Regular cardiac myocyte (primary cell): ENCODE results near the gene SH3RF2. TPM values are rescaled to one million over a fixed set of nuclear protein-coding genes. Genes with fewer than 3 reads are reported as not detected.

ENCODE experiments used
- total RNA-seq: library from RNA; depleted of rRNA; stranded (reverse); fragments of >200 nt; gene quantifications from 2 replicates; pipeline ENCODE4 v1.2.3, GENCODE V29; 2014

Gene SH3RF2
- total RNA-seq, result 1.5 and 9.6 TPM in 2 replicates

DNA sequence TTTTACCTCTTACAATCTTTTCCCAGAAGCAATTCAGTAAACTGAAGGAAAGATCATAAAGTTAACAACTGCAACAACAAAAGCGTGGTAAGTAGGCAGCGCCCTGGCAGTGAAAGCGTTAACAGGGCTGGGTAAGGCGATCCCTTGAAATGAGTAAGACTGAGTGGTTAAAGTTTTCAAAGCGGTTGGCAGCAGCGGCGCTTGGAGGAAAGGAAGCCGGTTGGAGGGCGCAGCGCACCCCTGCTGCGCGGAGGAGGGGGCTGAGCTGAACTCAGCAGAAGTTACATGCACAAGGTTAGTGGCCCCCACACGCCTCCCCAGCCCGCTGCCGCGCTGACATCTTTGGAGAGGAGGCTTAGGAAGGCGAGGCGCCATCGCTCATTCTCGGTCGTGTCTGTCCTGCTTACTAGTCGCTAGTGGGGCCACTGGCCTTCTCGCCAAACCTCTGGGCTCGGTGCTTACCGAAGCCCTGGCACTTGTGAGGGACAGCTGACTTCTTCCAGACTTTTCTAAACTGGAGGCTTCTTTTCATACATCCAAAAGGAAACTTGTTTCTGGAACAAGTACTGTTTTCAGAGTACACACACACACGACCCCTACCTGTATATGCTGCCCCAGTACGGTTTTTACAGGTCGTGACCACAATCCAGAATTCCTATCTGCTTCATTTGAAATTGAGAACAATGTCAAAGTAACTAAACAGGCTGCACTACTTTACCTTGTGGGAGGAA is at the start of gene SH3RF2:
Gene SH3RF2 (plus strand): TSS at position 178 of the 731 bp plus-strand sequence. CDS start 1,351 bp downstream, outside the sequence.

DNA sequence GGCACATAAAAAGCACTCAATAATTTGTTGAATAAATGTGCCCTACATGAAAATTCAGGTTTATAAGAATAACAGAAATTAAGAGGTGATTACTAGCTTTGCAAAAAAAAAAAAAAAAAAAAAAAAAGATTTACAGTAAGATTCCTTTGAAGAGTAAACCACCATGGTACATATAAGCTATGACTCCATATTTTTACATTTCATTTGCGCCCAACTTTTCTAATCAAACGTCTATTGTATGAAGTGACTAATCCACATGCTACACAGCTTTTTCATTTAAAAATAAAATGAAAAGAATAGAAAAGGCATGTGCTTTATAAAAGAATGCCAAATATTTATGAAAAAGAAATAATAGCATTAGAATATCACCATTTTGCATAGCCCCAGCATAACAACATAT is 169.1 kb downstream of the SH3RF2 start, which contains the start of gene PLAC8L1:
Gene PLAC8L1 (minus strand): TSS at position 101 of the 400 bp plus-strand sequence. CDS start 1,266 bp downstream, outside the sequence.

Other genes with a start within 250 kb of the SH3RF2 start
- 29.1 and 69.3 TPM in 2 replicates for gene PRELID2, start 101.2 kb upstream of the SH3RF2 start, total RNA-seq
- gene GRXCR2, start 63.6 kb upstream of the SH3RF2 start, total RNA-seq, result not detected in 2 replicates
- 0.38 TPM in 1 of 2 replicates, not detected in the other for gene PLAC8L1, start 169.0 kb downstream of the SH3RF2 start, total RNA-seq
- gene LARS1, start 246.1 kb downstream of the SH3RF2 start, total RNA-seq, result 123 and 132 TPM in 2 replicates